AG04450 (cell line): ENCODE measurements around the gene CLK1. TPM values are rescaled to one million over a fixed set of nuclear protein-coding genes. Genes with fewer than 3 reads are reported as not detected.
"Not testable (repeated sequence)": the region's sequence is repeated elsewhere in the genome, so short reads cannot be mapped to it uniquely, and the experiment has no call there.

Source experiments
- CTCF ChIA-PET: fragments of 300-600, 350-600 bp; formaldehyde crosslinking; extraction: SDS; loops from one replicate; lab custom pipeline; 2022; ENCODE audit warnings: antibody characterized with exemption, inconsistent platforms; lab: Charles Lee
- POLR2A ChIA-PET: fragments of 350-600 bp; formaldehyde crosslinking; extraction: SDS; loops from one replicate; lab custom pipeline; 2021; ENCODE audit warnings: antibody characterized with exemption, inconsistent platforms; lab: Yijun Ruan, JAX
- DNase-seq: peaks from one replicate; pipeline ENCODE4 v3.0.0-alpha.2; 2011; ENCODE audit warnings: low read depth, low spot score
- H3K27ac ChIP-seq: one replicate; pipeline ENCODE4 v1.5.1; 2012; ENCODE audit warnings: low read depth, low read length, control low read depth
- H3K27me3 ChIP-seq: one replicate; pipeline ENCODE4 v1.6.0; 2012; ENCODE audit warnings: low read length; ENCODE audit not compliant: control insufficient read depth, insufficient read depth
- H3K4me3 ChIP-seq: 2 replicates; pipeline ENCODE4 v1.5.1; 2011; ENCODE audit warnings: mild to moderate bottlenecking, low read depth, low read length, control low read depth
- H3K9me3 ChIP-seq: 2 replicates; pipeline ENCODE4 v1.5.1; 2012; ENCODE audit warnings: low read length; ENCODE audit not compliant: control insufficient read depth, insufficient read depth
- polyA plus RNA-seq: library from polyadenylated mRNA; depleted of rRNA; stranded (reverse); fragments of >200 nt; gene quantifications from 2 replicates; pipeline ENCODE4 v1.2.3, GENCODE V29; 2011
- TF ChIP-seq, protein P1 (sequence below): IDR thresholded peaks from 2 replicates; pipeline ENCODE4 v1.5.1; 2011; ENCODE audit warnings: low read depth, low read length, control low read depth, inconsistent platforms

The CLK1 gene
- polyA plus RNA-seq, 1 experiment, result 103 TPM

DNA sequence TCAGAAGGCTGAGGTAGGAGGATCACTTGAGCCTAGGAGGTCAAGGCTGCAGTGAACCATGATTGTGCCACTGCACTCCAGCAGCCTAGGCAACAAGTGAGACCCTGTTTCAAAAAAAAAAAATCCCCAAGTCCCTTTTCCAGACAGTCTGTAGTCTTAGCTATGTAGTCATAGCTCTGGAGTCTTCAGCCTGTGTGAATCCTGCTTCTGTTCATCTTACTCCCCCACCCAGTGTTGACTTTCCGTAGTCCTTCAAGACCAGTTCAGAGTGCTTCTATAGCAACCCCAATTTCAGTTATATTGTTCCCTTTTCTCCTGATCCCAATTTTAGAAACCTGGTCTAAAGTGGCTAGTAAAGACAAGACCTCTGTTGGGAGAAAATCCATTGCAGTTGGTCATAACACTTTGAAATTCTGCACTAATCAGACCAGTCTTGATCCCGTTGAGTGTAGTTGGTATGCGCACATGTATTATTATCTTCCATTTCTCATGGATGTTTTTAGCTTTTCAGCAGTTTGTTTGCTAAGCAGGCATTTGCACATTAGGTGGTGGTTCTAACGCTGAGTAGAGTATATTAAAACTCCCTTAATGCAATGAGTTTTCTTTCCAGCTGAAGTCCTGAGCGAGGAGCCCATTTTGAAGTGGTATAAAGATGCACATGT lies 43.8 kb downstream of the CLK1 start:
- Histone ChIP-seq H3K27me3 (no peaks in the 10 kb centered on the region), H3K9me3 (no peaks in the 10 kb centered on the region), H3K27ac (no peak overlapping the region), H3K4me3 (no peak overlapping the region)
- CTCF ChIA-PET, result interaction anchor here (0.7 to 7.4 kb wide), 3 partner anchors 25 to 108 kb away, joined by 3 to 35 read pairs (median 4); no protein-coding TSS in a partner anchor
- POLR2A ChIA-PET, result no interaction called here
- TF ChIP-seq, protein P1, sequence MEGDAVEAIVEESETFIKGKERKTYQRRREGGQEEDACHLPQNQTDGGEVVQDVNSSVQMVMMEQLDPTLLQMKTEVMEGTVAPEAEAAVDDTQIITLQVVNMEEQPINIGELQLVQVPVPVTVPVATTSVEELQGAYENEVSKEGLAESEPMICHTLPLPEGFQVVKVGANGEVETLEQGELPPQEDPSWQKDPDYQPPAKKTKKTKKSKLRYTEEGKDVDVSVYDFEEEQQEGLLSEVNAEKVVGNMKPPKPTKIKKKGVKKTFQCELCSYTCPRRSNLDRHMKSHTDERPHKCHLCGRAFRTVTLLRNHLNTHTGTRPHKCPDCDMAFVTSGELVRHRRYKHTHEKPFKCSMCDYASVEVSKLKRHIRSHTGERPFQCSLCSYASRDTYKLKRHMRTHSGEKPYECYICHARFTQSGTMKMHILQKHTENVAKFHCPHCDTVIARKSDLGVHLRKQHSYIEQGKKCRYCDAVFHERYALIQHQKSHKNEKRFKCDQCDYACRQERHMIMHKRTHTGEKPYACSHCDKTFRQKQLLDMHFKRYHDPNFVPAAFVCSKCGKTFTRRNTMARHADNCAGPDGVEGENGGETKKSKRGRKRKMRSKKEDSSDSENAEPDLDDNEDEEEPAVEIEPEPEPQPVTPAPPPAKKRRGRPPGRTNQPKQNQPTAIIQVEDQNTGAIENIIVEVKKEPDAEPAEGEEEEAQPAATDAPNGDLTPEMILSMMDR, result no peak
- DNase-seq, result no peak

DNA sequence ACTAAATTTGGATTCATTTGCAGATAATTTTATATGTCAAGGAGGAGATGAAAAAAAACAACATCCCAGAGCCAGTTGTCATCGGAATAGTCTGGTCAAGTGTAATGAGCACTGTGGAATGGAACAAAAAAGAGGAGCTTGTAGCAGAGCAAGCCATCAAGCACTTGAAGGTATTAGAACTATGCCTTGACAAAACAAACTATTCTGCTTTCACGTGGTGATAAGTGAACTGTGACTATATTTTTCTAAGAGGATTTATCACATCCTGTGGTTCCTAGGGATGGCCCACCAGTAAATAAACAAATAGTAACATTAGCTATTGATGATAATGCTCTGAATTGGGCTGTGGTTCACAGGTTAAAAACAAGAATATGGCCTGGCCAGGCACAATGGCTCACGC lies 45.7 kb downstream of the CLK1 start:
- not testable (repeated sequence) for H3K27me3 ChIP-seq, H3K27ac ChIP-seq, DNase-seq, H3K4me3 ChIP-seq, H3K9me3 ChIP-seq
- ChIA-PET CTCF (interaction anchor here (1.2 to 7.4 kb wide), 2 partner anchors 15 to 106 kb away, joined by 4 to 35 read pairs; no protein-coding TSS in a partner anchor), POLR2A (interaction anchor here (1.1 kb wide), 1 partner anchor 8 kb away, joined by 7 read pairs; the partner anchor contains the start of gene BZW1)

DNA sequence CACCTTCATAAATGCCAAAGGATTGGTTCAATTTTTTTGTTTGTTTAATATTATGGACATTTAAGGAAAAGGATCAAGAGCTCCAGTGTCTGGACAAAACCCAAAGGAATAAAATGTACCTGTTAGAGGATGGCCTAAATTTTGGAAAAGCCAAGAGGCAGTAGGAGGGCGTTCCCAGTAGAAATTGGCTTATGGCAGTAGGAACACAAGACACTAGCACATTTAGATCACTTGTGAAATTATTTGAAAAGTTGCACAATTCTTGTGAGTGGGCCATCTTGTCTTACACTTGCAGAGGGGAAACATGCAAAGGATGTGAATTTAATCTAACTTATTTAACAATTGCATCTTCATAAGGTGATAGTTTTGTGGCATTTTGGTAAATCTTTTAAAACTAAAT lies 49.5 kb downstream of the CLK1 start:
- TF ChIP-seq, protein P1, result no peak
- CTCF ChIA-PET, result interaction anchor here (1.0 to 7.4 kb wide), 2 partner anchors 75 to 102 kb away, joined by 4 to 35 read pairs; no protein-coding TSS in a partner anchor
- no peak overlapping the region for H3K27ac ChIP-seq
- H3K4me3 ChIP-seq, result no peak overlapping the region
- H3K9me3 ChIP-seq, result no peaks in the 10 kb centered on the region; the same call in 1 of the 2 replicates
- no peak for DNase-seq
- POLR2A ChIA-PET, result no interaction called here
- no peaks in the 10 kb centered on the region for H3K27me3 ChIP-seq

DNA sequence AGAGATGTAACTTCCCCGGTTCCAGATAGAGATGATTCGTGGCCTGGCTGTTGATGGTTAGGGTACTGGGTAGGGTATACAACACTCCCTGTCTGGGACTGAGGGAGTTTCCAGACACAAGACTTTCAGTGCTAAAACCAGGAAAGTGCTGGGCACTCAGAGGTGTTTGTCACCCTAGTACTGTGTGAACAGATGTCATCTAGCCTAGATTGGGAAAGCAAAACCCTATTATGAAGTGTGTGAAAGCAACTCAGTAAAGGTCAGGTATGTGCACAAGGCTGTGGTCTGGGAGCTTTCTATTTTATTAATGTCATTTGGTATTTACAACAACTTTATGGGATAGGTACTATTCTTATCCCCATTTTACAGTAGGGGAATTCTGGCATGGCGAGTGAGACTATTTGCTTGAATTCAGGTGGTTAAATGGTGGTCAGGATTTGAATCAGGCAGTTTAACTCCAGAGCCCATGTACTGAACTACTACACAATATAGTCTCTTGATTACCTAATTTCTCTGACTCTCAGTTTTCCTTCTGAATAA lies 50.1 kb downstream of the CLK1 start:
- H3K27ac ChIP-seq, result no peak overlapping the region
- H3K27me3 ChIP-seq, result no peaks in the 10 kb centered on the region
- no peak for DNase-seq
- TF ChIP-seq, protein P1, result no peak
- POLR2A ChIA-PET, result no interaction called here
- CTCF ChIA-PET, result interaction anchor here (1.0 to 7.4 kb wide), 3 partner anchors 75 to 102 kb away, joined by 4 to 35 read pairs (median 5); no protein-coding TSS in a partner anchor
- no peaks in the 10 kb centered on the region; the same call in 1 of the 2 replicates for H3K9me3 ChIP-seq
- H3K4me3 ChIP-seq, result no peak overlapping the region; the same call in none of the 2 replicates

DNA sequence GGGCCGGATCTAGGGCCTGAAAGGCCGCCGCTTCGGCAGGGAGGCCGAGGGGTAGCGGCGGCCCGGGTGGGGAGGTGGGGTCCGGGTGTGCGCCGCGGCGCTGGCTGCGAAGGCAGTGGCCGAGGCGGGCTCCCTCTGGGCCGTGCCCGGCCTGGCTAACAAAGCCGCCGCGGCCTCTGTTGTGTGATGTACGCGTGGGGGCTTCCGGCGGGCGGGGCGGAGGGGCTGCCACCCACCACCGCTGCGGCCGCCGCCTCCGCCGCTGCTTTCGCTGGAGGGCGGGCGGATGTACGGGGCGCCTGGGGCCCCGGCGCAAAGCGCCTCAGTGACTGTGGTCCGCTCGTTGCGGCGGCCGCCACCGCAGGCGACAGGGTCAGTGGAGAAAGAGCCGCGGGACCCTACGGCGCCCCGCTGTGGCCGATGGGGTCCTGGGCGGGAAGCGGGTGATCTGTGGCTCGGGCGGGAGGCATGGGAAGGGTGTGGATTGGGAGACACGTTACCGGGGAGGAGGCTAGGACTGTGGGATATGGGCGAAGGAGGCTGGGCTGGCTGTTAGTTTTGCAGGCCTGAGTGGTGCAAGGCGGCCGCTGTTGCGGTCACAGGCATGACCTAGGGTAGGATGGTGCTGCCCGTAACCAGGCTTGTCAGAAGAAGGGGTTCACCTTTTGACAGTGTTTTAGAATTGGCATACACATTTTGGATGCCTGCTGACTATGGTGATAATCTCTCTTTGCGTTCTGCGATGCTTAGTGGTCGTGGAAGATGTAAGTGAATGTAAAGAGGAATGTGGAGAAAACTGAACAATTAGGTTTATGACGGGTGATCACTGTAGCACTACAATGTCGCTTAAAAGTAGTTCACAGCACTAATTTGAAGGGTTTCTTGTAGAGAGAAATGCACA lies 52.1 kb downstream of the CLK1 start:
- CTCF ChIA-PET, result interaction anchor here (1.2 kb wide), 1 partner anchor 99 kb away, joined by 4 read pairs; no protein-coding TSS in a partner anchor
- POLR2A ChIA-PET, result interaction anchor here (0.6 to 1.3 kb wide), 3 partner anchors 47 to 195 kb away, joined by 8 to 13 read pairs (median 8); partner anchors contain the start of gene CLK1
- no peaks in the 10 kb centered on the region for H3K27me3 ChIP-seq
- DNase-seq, result no peak
- TF ChIP-seq, protein P1, result peak; percentile 53
- no peaks in the 10 kb centered on the region; the same call in 1 of the 2 replicates for H3K9me3 ChIP-seq
- peak overlapping the region; percentile 99 for H3K27ac ChIP-seq
- peak overlapping the region; percentile 92 for H3K4me3 ChIP-seq
